Measurements from ENCODE around the gene TRPM5. TPM values are rescaled to one million over a fixed set of nuclear protein-coding genes. Genes with fewer than 3 reads are reported as not detected.

The TRPM5 gene
- total and polyA plus RNA-seq, 2 of the 4 experiments (the other 2 are of a cell fraction), result not detected

GRCh38 chr11:2440646-2441045 lies 3.7 kb downstream of the TRPM5 start:
- Histone ChIP-seq H4K5ac (ENCODE audit: low read depth, low read length) (no peak overlapping the region), H2AK5ac (ENCODE audit: low read depth, low read length) (no peak overlapping the region), H3K36me3 (ENCODE audit: control insufficient read depth, insufficient read depth, low read length) (no peaks in the 10 kb centered on the region), H3K4ac (ENCODE audit: low read depth, low read length) (no peak overlapping the region), H3K27me3 (ENCODE audit: control insufficient read depth, insufficient read depth, low read length) (peaks cover 36% of the 10 kb centered on the region), H2AK9ac (replicated peaks; ENCODE audit: low read depth, low read length, poor library complexity) (no peak overlapping the region), H3K56ac (ENCODE audit: extremely low read depth, insufficient read depth, low read length) (no peak overlapping the region), H2AFZ (replicated peaks; ENCODE audit: low read length, poor library complexity) (no peak overlapping the region), H3K9me3 (ENCODE audit: control insufficient read depth, insufficient read depth, low read length) (no peaks in the 10 kb centered on the region; the same call in 1 of the 2 replicates), H2BK5ac (ENCODE audit: low read depth, low read length, poor library complexity, severe bottlenecking) (no peak overlapping the region), H3K18ac (ENCODE audit: low read depth, low read length) (no peak overlapping the region), H3K79me1 (ENCODE audit: low read depth in 1 of 2, low read length in 2 of 2) (no peaks in the 10 kb centered on the region), H3K4me1 (ENCODE audit: control insufficient read depth, insufficient read depth, low read length) (no peaks in the 10 kb centered on the region), H3K9ac (ENCODE audit: low read depth, low read length) (no peak overlapping the region), H2BK120ac (ENCODE audit: low read depth, low read length) (no peak overlapping the region), H4K91ac (ENCODE audit: insufficient read depth, low read depth, low read length) (no peak overlapping the region), H2BK20ac (ENCODE audit: low read depth, low read length) (no peak overlapping the region), H3K9me1 (ENCODE audit: insufficient read depth, low read length) (no peaks in the 10 kb centered on the region), H3K4me2 (ENCODE audit: low read depth, low read length) (no peak overlapping the region), H3K23ac (ENCODE audit: low read depth, low read length) (no peak overlapping the region), H4K8ac (ENCODE audit: low read depth in 2 of 2, low read length in 2 of 2) (no peak overlapping the region), H3K27ac (ENCODE audit: insufficient read depth, low read length) (no peak overlapping the region), H3K4me3 (ENCODE audit: insufficient read depth, low read depth, low read length) (no peak overlapping the region), H3K14ac (replicated peaks; ENCODE audit: low read depth, low read length) (no peak overlapping the region), H4K20me1 (ENCODE audit: insufficient read depth, low read length) (no peaks in the 10 kb centered on the region), H2BK15ac (ENCODE audit: low read depth, low read length) (no peak overlapping the region)
- CTCF ChIA-PET, result no interaction called here
- in situ Hi-C loops (cut with MboI; ENCODE audit: low sequenced_read_pairs) (no loop called here), intact Hi-C loops (cut with micrococcal nuclease) (no loop called here), dilution Hi-C loops (cut with HindIII; ENCODE audit: low sequenced_read_pairs, unreplicated experiment) (no loop called here)
- no CpG with 5 or more reads among the region's 8 CpGs for WGBS, 2 experiments (ENCODE audit: extremely low coverage in 2 of 2, insufficient read length in 1 of 2)
- no peak for TF ChIP-seq NFE2L2 (IDR thresholded peaks at IDR 0.05; ENCODE audit: low read depth, low read length)
- TF ChIP-seq CHD1 (IDR thresholded peaks at IDR 0.05; ENCODE audit: low read depth, low read length), result no peak
- TF ChIP-seq RCOR1 (IDR thresholded peaks at IDR 0.05; ENCODE audit: insufficient replicate concordance, low read length), result no peak
- TF ChIP-seq RFX5 (IDR thresholded peaks at IDR 0.05; ENCODE audit: low read depth, low read length), result no peak
- no peak for TF ChIP-seq POLR2A (IDR thresholded peaks at IDR 0.05; ENCODE audit: low read depth, low read length)
- no peak for TF ChIP-seq CTCF (conservative IDR thresholded peaks at IDR 0.05; ENCODE audit: low read depth, low read length)
- no peak for TF ChIP-seq MAZ (IDR thresholded peaks at IDR 0.05; ENCODE audit: borderline replicate concordance, low read depth, low read length)
- TF ChIP-seq BHLHE40 (IDR thresholded peaks at IDR 0.05; ENCODE audit: low read depth, low read length), result no peak
- TF ChIP-seq SMC3 (IDR thresholded peaks at IDR 0.05; ENCODE audit: low read depth, low read length), result no peak
- TF ChIP-seq FOS (IDR thresholded peaks at IDR 0.05; ENCODE audit: low read depth, low read length), result no peak
- no peak for TF ChIP-seq RAD21 (IDR thresholded peaks at IDR 0.05; ENCODE audit: low read length)
- no peak for TF ChIP-seq CEBPB (IDR thresholded peaks at IDR 0.05; ENCODE audit: low read depth, low read length)
- DNase-seq (no peak), ATAC-seq (ENCODE audit: low read depth) (no peak)
- no TSS peak for BruUV-seq (replicated peaks)
- POLR2A ChIA-PET (ENCODE audit: unreplicated experiment), result no interaction called here
